Naive B cell (primary cell): Measurements from ENCODE around the gene URB2. TPM values are rescaled to one million over a fixed set of nuclear protein-coding genes. Genes with fewer than 3 reads are reported as not detected.
"Not testable (repeated sequence)": the region's sequence is repeated elsewhere in the genome, so short reads cannot be mapped to it uniquely, and the experiment has no call there.

Experiments used
- ATAC-seq, 2 donors: fragments of 150-1000 bp; cut with Tn5 transposase; 2 replicates each; pipeline ENCODE4 v1.10.0; 2021; ENCODE audit warnings: low read depth in 2 of 2, mild to moderate bottlenecking in 2 of 2, moderate library complexity in 2 of 2
- DNase-seq: peaks from one replicate; pipeline ENCODE4 v3.0.0; 2022
- H3K27ac Mint-ChIP-seq, 6 donors: one replicate each; pipeline ENCODE4 v1.8.0; 2020 to 2022; ENCODE audit warnings: mild to moderate bottlenecking in 6 of 6, mixed read lengths in 6 of 6, moderate library complexity in 5 of 6, inconsistent platforms in 2 of 6
- H3K27me3 Mint-ChIP-seq, 3 donors: one replicate each; pipeline ENCODE4 v1.8.0; 2021 to 2022; ENCODE audit warnings: mixed read lengths in 3 of 3, mild to moderate bottlenecking in 1 of 3
- H3K36me3 Mint-ChIP-seq, 2 donors: one replicate each; pipeline ENCODE4 v1.8.0; 2020 to 2022; ENCODE audit warnings: mixed read lengths in 2 of 2, inconsistent platforms in 1 of 2, mild to moderate bottlenecking in 1 of 2
- H3K4me1 Mint-ChIP-seq, 3 donors: one replicate each; pipeline ENCODE4 v1.8.0; 2020 to 2022; ENCODE audit warnings: mixed read lengths in 3 of 3, inconsistent platforms in 1 of 3, mild to moderate bottlenecking in 1 of 3, moderate library complexity in 1 of 3
- H3K4me3 Mint-ChIP-seq, 8 donors: one replicate each; pipeline ENCODE4 v1.8.0; 2020 to 2022; ENCODE audit warnings: mild to moderate bottlenecking in 8 of 8, mixed read lengths in 8 of 8, moderate library complexity in 8 of 8, inconsistent platforms in 2 of 8
- H3K9me3 Mint-ChIP-seq, 7 donors: one replicate each; pipeline ENCODE4 v1.8.0; 2020 to 2022; ENCODE audit warnings: mixed read lengths in 7 of 7, mild to moderate bottlenecking in 5 of 7, inconsistent platforms in 2 of 7, moderate library complexity in 1 of 7
- polyA plus RNA-seq, 6 donors: library from polyadenylated mRNA; unstranded; fragments of 300-500 nt; fragmentation: Illumina TruSeq; gene quantifications; one replicate each; pipeline ENCODE4 v1.2.3, GENCODE V29; 2021; ENCODE audit warnings: low read depth in 6 of 6

URB2 gene
- polyA plus RNA-seq, 6 donors from 2014 or later = 4.9 to 9.4 (median 5.5) TPM

- peak overlapping the region in 2 of 6 donors; percentile 15 to 60 for H3K27ac Mint-ChIP-seq
- DNase-seq = peak; percentile 16
- H3K9me3 Mint-ChIP-seq = peaks cover 0 to 4% (median 0%) of the 10 kb centered on the region in 7 donors
- H3K36me3 Mint-ChIP-seq = no peaks in the 10 kb centered on the region
- peaks cover 45 to 54% (median 53%) of the 10 kb centered on the region in 3 donors for H3K4me1 Mint-ChIP-seq
- peaks cover 29 to 37% (median 33%) of the 10 kb centered on the region in 3 donors for H3K27me3 Mint-ChIP-seq
- ATAC-seq = peak; percentile 46 to 66
- peak overlapping the region in 6 of 8 donors; percentile 15 to 75 (median 60) for H3K4me3 Mint-ChIP-seq
Measured at GRCh38 chr1:229693129-229693900, 67.3 kb downstream of the URB2 start.

GRCh38 chr1:229694053-229694693 lies 68.1 kb downstream of the URB2 start:
- Mint-ChIP-seq H3K4me3 (peak overlapping the region in 2 of 8 donors; percentile 19 to 75), H3K27ac (peak overlapping the region in 1 of 6 donors; percentile 71), H3K4me1 (peaks cover 45 to 59% (median 53%) of the 10 kb centered on the region in 3 donors), H3K9me3 (peaks cover 0 to 4% (median 0%) of the 10 kb centered on the region in 7 donors), H3K27me3 (peaks cover 29 to 37% (median 33%) of the 10 kb centered on the region in 3 donors), H3K36me3 (no peaks in the 10 kb centered on the region)
- no peak for DNase-seq
- peak in 1 of 2 donors; percentile 37 for ATAC-seq

- Mint-ChIP-seq H3K27ac (peak overlapping the region in 1 of 6 donors; percentile 2), H3K27me3 (peaks cover 23 to 28% (median 27%) of the 10 kb centered on the region in 3 donors), H3K9me3 (peaks cover 0 to 2% (median 0%) of the 10 kb centered on the region in 7 donors), H3K36me3 (no peaks in the 10 kb centered on the region), H3K4me1 (peaks cover 41 to 59% (median 46%) of the 10 kb centered on the region in 3 donors), H3K4me3 (peak overlapping the region in 1 of 8 donors; percentile 57)
- ATAC-seq (no peak), DNase-seq (no peak)
Measured at GRCh38 chr1:229696385-229696784, 70.3 kb downstream of the URB2 start.

GRCh38 chr1:229699613-229700267 lies 73.7 kb downstream of the URB2 start:
- H3K36me3 Mint-ChIP-seq = no peaks in the 10 kb centered on the region
- no peaks in the 10 kb centered on the region for H3K9me3 Mint-ChIP-seq
- H3K27me3 Mint-ChIP-seq = peaks cover 5 to 12% (median 12%) of the 10 kb centered on the region in 3 donors
- DNase-seq (no peak), ATAC-seq (no peak)
- peak overlapping the region in 1 of 6 donors; percentile 18 for H3K27ac Mint-ChIP-seq
- peaks cover 11 to 26% (median 16%) of the 10 kb centered on the region in 3 donors for H3K4me1 Mint-ChIP-seq
- no peak overlapping the region for H3K4me3 Mint-ChIP-seq

- H3K27ac Mint-ChIP-seq = peak overlapping the region in 1 of 6 donors; percentile 11
- H3K4me3 Mint-ChIP-seq = peak overlapping the region in 1 of 8 donors; percentile 60
- peaks cover 3 to 8% (median 4%) of the 10 kb centered on the region in 3 donors for H3K4me1 Mint-ChIP-seq
- H3K9me3 Mint-ChIP-seq = peaks cover 0 to 19% (median 13%) of the 10 kb centered on the region in 7 donors
- peaks cover 0 to 7% of the 10 kb centered on the region in 2 donors for H3K36me3 Mint-ChIP-seq
- ATAC-seq (peak; percentile 45 to 54), DNase-seq (no peak)
- H3K27me3 Mint-ChIP-seq = peaks cover 0 to 4% (median 0%) of the 10 kb centered on the region in 3 donors
Measured at GRCh38 chr1:229704157-229704556, 78.1 kb downstream of the URB2 start.

- H3K4me1 Mint-ChIP-seq, H3K4me3 Mint-ChIP-seq, DNase-seq, H3K27me3 Mint-ChIP-seq, ATAC-seq, H3K36me3 Mint-ChIP-seq: not testable (repeated sequence)
- peak overlapping the region in 2 of 6 donors; percentile 35 to 59 for H3K27ac Mint-ChIP-seq
- H3K9me3 Mint-ChIP-seq = peaks cover 0 to 19% (median 13%) of the 10 kb centered on the region in 7 donors
Measured at GRCh38 chr1:229705152-229705551, 79.1 kb downstream of the URB2 start.

GRCh38 chr1:229707127-229707526 lies 81.1 kb downstream of the URB2 start:
- not testable (repeated sequence) for DNase-seq, ATAC-seq, H3K4me1 Mint-ChIP-seq, H3K4me3 Mint-ChIP-seq, H3K27ac Mint-ChIP-seq, H3K36me3 Mint-ChIP-seq
- Mint-ChIP-seq H3K9me3 (peaks cover 0 to 19% (median 13%) of the 10 kb centered on the region in 7 donors), H3K27me3 (peaks cover 0 to 13% (median 4%) of the 10 kb centered on the region in 3 donors)

GRCh38 chr1:229709500-229710013 lies 83.5 kb downstream of the URB2 start:
- H3K27ac Mint-ChIP-seq = no peak overlapping the region

More at GRCh38 chr1:229709500-229710013, 83.5 kb downstream of the URB2 start:
- DNase-seq = no peak
- no peak for ATAC-seq
- H3K4me3 Mint-ChIP-seq = no peak overlapping the region
- peaks cover 0 to 19% (median 13%) of the 10 kb centered on the region in 7 donors for H3K9me3 Mint-ChIP-seq
- H3K36me3 Mint-ChIP-seq = peaks cover 0 to 7% of the 10 kb centered on the region in 2 donors
- H3K27me3 Mint-ChIP-seq = peaks cover 0 to 13% (median 4%) of the 10 kb centered on the region in 3 donors
- no peaks in the 10 kb centered on the region for H3K4me1 Mint-ChIP-seq

Other genes with a start within 250 kb of the URB2 start
- gene ACTA1, start 192.2 kb upstream of the URB2 start, polyA plus RNA-seq = not detected
- 10 to 100 TPM; 17.7 to 20.9 (median 20.2) TPM for gene NUP133, start 117.9 kb upstream of the URB2 start, polyA plus RNA-seq
- gene ABCB10, start 67.5 kb upstream of the URB2 start, polyA plus RNA-seq = 10 to 100 TPM in 4 of 6 donors, 1 to 10 TPM in 2; 8.0 to 26.2 (median 11.5) TPM
- 1 to 10 TPM; 4.5 to 7.8 (median 5.1) TPM for gene TAF5L, start 125 bp upstream of the URB2 start, polyA plus RNA-seq